Endothelial cell of umbilical vein (primary cell): ENCODE measurements around the gene TGM1. TPM values are rescaled to one million over a fixed set of nuclear protein-coding genes. Genes with fewer than 3 reads are reported as not detected.
A peak's percentile ranks its signal among the peaks of the same experiment; 100 is the strongest.

Experiments
- BruUV-seq: library from RNA; stranded (reverse); fragments of 400-500 nt; replicated peaks from 2 replicates; lab custom pipeline; 2021; lab: Mats Ljungman, UMichigan
- CTCF ChIA-PET: fragments of 300-600, 350-600 bp; sonication (Branson Sonifier 250); formaldehyde crosslinking; loops from one replicate; lab custom pipeline; 2021; ENCODE audit warnings: antibody characterized with exemption, inconsistent platforms; lab: Charles Lee
- POLR2A ChIA-PET: fragments of 300-600, 350-600 bp; sonication (Branson Sonifier 250); formaldehyde crosslinking; loops from one replicate; lab custom pipeline; 2021; ENCODE audit warnings: antibody characterized with exemption, inconsistent platforms; lab: Charles Lee
- DNase-seq: peaks from one replicate; pipeline ENCODE4 v3.0.0-alpha.2; 2011; ENCODE audit warnings: low read depth, low spot score
- FAIRE-seq: peaks from 2 replicates; lab custom pipeline; 2011; peaks lifted over from hg19 to GRCh38; lab: Jason Lieb, UNC
- H2AFZ ChIP-seq: 2 replicates; pipeline ENCODE4 v1.6.0; 2012; ENCODE audit warnings: low read depth, low read length, control low read depth, inconsistent platforms
- H3K27ac ChIP-seq: 2 replicates; pipeline ENCODE4 v1.5.1; 2011; ENCODE audit warnings: low read depth, mild to moderate bottlenecking, control low read depth, low read length, moderate library complexity; ENCODE audit not compliant: insufficient read depth
- H3K27me3 ChIP-seq, 2 experiments: 2 replicates each; pipeline versions ENCODE4 v1.6.0 to v1.6.1; 2011; ENCODE audit warnings: low read length in 2 of 2, mixed read lengths in 1 of 2; ENCODE audit not compliant: control insufficient read depth in 2 of 2, insufficient read depth in 2 of 2
- H3K36me3 ChIP-seq, 2 experiments: 2 replicates in 1 of 2; 3 replicates in 1 of 2; pipeline ENCODE4 v1.5.1; 2011; ENCODE audit warnings: low read length in 2 of 2, mild to moderate bottlenecking in 1 of 2, moderate library complexity in 1 of 2; ENCODE audit not compliant: control insufficient read depth in 2 of 2, insufficient read depth in 2 of 2; ENCODE audit errors: extremely low read depth in 1 of 2
- H3K4me1 ChIP-seq: 3 replicates; pipeline ENCODE4 v1.5.1; 2011; ENCODE audit warnings: mild to moderate bottlenecking, low read length; ENCODE audit not compliant: control insufficient read depth, insufficient read depth; ENCODE audit errors: extremely low read depth
- H3K4me2 ChIP-seq: 2 replicates; pipeline ENCODE4 v1.6.1; 2011; ENCODE audit warnings: low read length, control low read depth, mixed read lengths; ENCODE audit not compliant: insufficient read depth
- H3K4me3 ChIP-seq, 3 experiments: fragments of 200-600 bp in 1 of 3; sonication (generic), shearing (Covaris generic) in 1 of 3; replicated peaks in 1 of 3; 2 replicates each; pipeline ENCODE4 v1.5.1; 2011 to 2016; ENCODE audit warnings: control low read depth in 3 of 3, low read length in 3 of 3, mild to moderate bottlenecking in 2 of 3, inconsistent platforms in 1 of 3, low read depth in 1 of 3, moderate library complexity in 1 of 3; ENCODE audit not compliant: insufficient read depth in 1 of 3
- H3K79me2 ChIP-seq: 2 replicates; pipeline ENCODE4 v1.6.0; 2012; ENCODE audit warnings: low read length, inconsistent platforms; ENCODE audit not compliant: control insufficient read depth, insufficient read depth
- H3K9ac ChIP-seq: replicated peaks from 2 replicates; pipeline ENCODE3; 2011; ENCODE audit warnings: low read length, control low read depth; ENCODE audit not compliant: insufficient read depth; ENCODE audit errors: extremely low read depth
- H3K9me1 ChIP-seq: replicated peaks from 3 replicates; pipeline ENCODE4 v1.6.0; 2011; ENCODE audit warnings: mild to moderate bottlenecking, low read length; ENCODE audit not compliant: control insufficient read depth, insufficient read depth; ENCODE audit errors: extremely low read depth
- H3K9me3 ChIP-seq: replicated peaks from 2 replicates; pipeline ENCODE4 v1.5.1; 2012; ENCODE audit warnings: low read length, inconsistent platforms; ENCODE audit not compliant: control insufficient read depth, insufficient read depth
- H4K20me1 ChIP-seq: replicated peaks from 2 replicates; pipeline ENCODE3; 2011; ENCODE audit warnings: mild to moderate bottlenecking, low read length; ENCODE audit not compliant: control insufficient read depth, insufficient read depth; ENCODE audit errors: extremely low read depth
- EZH2 ChIP-seq: IDR thresholded peaks from 2 replicates; pipeline ENCODE4 v1.6.1; 2012; ENCODE audit warnings: borderline replicate concordance, low read depth, mild to moderate bottlenecking, moderate library complexity, low read length, inconsistent platforms; ENCODE audit not compliant: severe bottlenecking
- FOS ChIP-seq: IDR thresholded peaks from 2 replicates; pipeline ENCODE4 v1.6.1; 2011; ENCODE audit warnings: mild to moderate bottlenecking, low read length, moderate library complexity, borderline replicate concordance; ENCODE audit not compliant: insufficient read depth
- GATA2 ChIP-seq: IDR thresholded peaks from 2 replicates; pipeline ENCODE4 v1.7.0; 2011; ENCODE audit warnings: low read depth, mild to moderate bottlenecking, moderate library complexity, mixed read lengths, low read length; ENCODE audit not compliant: insufficient read length, insufficient read depth
- JUN ChIP-seq: IDR thresholded peaks from 2 replicates; pipeline ENCODE4 v1.6.1; 2011; ENCODE audit warnings: borderline replicate concordance, low read depth; ENCODE audit not compliant: insufficient read length, insufficient read depth
- MYC ChIP-seq: IDR thresholded peaks from one replicate; pipeline ENCODE4 v1.6.1; 2011; ENCODE audit warnings: mild to moderate bottlenecking, low read depth, low read length
- POLR2A ChIP-seq: IDR thresholded peaks from 2 replicates; pipeline ENCODE4 v1.6.1; 2012; ENCODE audit warnings: low read depth, mild to moderate bottlenecking, control low read depth, low read length
- POLR2AphosphoS5 ChIP-seq: IDR thresholded peaks from 2 replicates; pipeline ENCODE4 v1.6.1; 2012; ENCODE audit warnings: low read depth, mild to moderate bottlenecking, control low read depth, low read length, moderate library complexity; ENCODE audit not compliant: insufficient read depth
- dilution Hi-C: fragments of 300-500 bp; cut with MboI; formaldehyde crosslinking; loops from one replicate; pipeline ENCODE4 v1.15.0; 2019; ENCODE audit warnings: low sequenced_read_pairs; ENCODE audit not compliant: extremely low pct_ligation_motif_present
- intact Hi-C: fragments of 100-400 bp; cut with micrococcal nuclease; formaldehyde crosslinking; loops from one replicate; pipeline ENCODE4 v1.10.0; 2022
- polyA plus RNA-seq, 4 experiments: library from polyadenylated mRNA; depleted of rRNA in 3 of 4; stranded (reverse) in 3 of 4; unstranded in 1 of 4; fragments of >200 nt; gene quantifications; 2 replicates each; pipeline versions ENCODE4 v1.2.1 to v1.2.3, GENCODE V29; 2011 to 2012; ENCODE audit warnings: missing spikeins in 1 of 4
- total RNA-seq: library from RNA; stranded (reverse); gene quantifications from 2 replicates; pipeline ENCODE4 v1.2.3, GENCODE V29; 2021
- TF ChIP-seq, protein P1 (sequence below), 2 donors: IDR thresholded peaks; 1 replicate in 1 of 2; 2 replicates in 1 of 2; pipeline ENCODE4 v1.5.1; 2011; ENCODE audit warnings: low read length in 2 of 2, mild to moderate bottlenecking in 2 of 2, moderate library complexity in 2 of 2, control low read depth in 1 of 2, inconsistent platforms in 1 of 2, low read depth in 1 of 2; ENCODE audit not compliant: insufficient read depth in 1 of 2; ENCODE audit errors: extremely low read depth in 1 of 2
- TF ChIP-seq, protein P2 (sequence below): IDR thresholded peaks from 2 replicates; pipeline ENCODE4 v1.6.1; 2011; ENCODE audit not compliant: insufficient read depth, insufficient read length

TGM1 gene
- total and polyA plus RNA-seq, 2 donors (not counting 3 experiments of a cell fraction or from before 2014, with no cell fraction given) = 1.0 to 3.4 TPM

DNA sequence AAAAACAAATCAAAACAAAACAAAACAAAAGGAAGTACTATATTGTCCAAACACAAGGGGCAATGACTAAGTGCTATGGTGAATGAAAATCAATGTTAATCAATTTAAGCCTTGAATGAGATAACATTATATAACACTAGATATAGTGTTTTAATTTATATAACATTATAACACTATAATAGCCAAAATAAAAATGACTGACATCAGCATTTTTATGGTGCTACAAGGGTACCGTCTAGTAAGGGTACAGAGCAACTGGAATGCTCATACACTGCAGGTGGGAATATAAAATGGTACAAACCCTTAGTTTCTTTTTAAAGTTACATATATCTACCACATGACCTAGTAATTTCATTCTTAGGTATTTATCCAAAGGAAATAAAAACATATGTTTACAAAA is 36.5 kb downstream of the TGM1 start:
- Histone ChIP-seq H2AFZ (no peak overlapping the region), H3K4me1 (peaks cover 35% of the 10 kb centered on the region), H3K9me3 (no peaks in the 10 kb centered on the region), H3K27ac (peak overlapping the region; percentile 99), H3K79me2 (peaks cover 68% of the 10 kb centered on the region), H3K9ac (no peak overlapping the region), H3K27me3 (no peaks in the 10 kb centered on the region), H3K9me1 (no peaks in the 10 kb centered on the region), H3K36me3 (peaks cover 0 to 6% of the 10 kb centered on the region in 2 experiments), H3K4me2 (no peak overlapping the region), H3K4me3 (no peak overlapping the region), H4K20me1 (no peaks in the 10 kb centered on the region)
- intact Hi-C loops (no loop called here), dilution Hi-C loops (no loop called here)
- FAIRE-seq = no peak
- no TSS peak for BruUV-seq
- no peak for DNase-seq
- POLR2A ChIA-PET = interaction anchor here (3.1 kb wide), 1 partner anchor 12 kb away, joined by 21 read pairs; the partner anchor contains the start of genes CHMP4A and MDP1
- TF ChIP-seq GATA2 (no peak), MYC (no peak), EZH2 (no peak), FOS (no peak), JUN (no peak), POLR2A (no peak), POLR2AphosphoS5 (no peak)
- TF ChIP-seq, protein P1, sequence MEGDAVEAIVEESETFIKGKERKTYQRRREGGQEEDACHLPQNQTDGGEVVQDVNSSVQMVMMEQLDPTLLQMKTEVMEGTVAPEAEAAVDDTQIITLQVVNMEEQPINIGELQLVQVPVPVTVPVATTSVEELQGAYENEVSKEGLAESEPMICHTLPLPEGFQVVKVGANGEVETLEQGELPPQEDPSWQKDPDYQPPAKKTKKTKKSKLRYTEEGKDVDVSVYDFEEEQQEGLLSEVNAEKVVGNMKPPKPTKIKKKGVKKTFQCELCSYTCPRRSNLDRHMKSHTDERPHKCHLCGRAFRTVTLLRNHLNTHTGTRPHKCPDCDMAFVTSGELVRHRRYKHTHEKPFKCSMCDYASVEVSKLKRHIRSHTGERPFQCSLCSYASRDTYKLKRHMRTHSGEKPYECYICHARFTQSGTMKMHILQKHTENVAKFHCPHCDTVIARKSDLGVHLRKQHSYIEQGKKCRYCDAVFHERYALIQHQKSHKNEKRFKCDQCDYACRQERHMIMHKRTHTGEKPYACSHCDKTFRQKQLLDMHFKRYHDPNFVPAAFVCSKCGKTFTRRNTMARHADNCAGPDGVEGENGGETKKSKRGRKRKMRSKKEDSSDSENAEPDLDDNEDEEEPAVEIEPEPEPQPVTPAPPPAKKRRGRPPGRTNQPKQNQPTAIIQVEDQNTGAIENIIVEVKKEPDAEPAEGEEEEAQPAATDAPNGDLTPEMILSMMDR (IDR thresholded peaks at IDR 0.05; ENCODE audit: extremely low read depth in 1 of 2, insufficient read depth in 1 of 2, low read depth in 1 of 2, low read length in 2 of 2) = no peak
- TF ChIP-seq, protein P2, sequence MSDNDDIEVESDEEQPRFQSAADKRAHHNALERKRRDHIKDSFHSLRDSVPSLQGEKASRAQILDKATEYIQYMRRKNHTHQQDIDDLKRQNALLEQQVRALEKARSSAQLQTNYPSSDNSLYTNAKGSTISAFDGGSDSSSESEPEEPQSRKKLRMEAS = no peak
- CTCF ChIA-PET = interaction anchor here (1.7 kb wide), 1 partner anchor 12 kb away, joined by 5 read pairs; no protein-coding TSS in a partner anchor
